ENCODE measurements around the gene KRT74. TPM values are rescaled to one million over a fixed set of nuclear protein-coding genes. Genes with fewer than 3 reads are reported as not detected.
A peak's percentile ranks its signal among the peaks of the same experiment; 100 is the strongest.

Gene KRT74
- polyA plus RNA-seq, 1 donor (not counting 4 experiments of a cell fraction or from before 2014, with no cell fraction given), result 0.17 TPM

DNA sequence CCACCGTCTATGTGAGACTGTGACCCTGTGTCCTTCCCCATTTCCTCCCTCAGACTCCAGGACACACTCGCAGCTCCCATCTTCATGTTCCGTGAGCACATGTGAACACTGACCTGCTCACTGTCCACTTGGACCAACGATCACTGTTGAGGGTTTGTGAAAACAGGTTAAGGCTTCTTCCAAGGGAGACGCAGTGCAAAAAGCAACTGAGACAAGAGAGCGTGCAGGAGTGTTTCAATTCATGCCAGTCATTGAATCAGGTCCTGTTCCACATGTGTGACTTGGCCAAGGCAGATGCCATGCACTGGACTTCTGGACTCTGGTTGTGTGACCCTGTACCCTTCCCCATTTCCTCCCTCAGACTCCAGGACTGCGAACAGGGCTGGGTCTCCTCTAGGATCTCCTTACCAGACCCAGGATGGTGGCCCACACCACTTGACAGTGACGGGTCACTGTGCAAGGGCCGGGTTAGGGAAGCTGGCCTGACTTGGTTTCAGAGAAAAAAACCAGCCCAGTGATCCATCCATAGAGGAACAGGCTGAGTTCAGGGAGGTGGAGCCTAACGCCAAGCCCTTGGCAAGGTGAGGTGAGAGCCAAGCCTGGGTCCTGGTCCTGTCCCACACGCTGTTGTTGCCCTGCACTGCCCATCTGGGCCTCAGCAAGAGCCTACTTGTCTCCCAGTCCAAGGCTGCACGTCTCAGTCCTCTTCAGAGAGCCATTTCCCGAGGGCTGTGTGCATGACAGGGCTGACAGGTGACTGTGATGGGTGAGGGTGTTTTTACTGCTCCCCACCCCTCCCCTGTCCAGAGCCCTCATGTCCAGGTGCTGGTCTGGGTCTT lies 47.8 kb downstream of the KRT74 start:
- Histone ChIP-seq H3K27ac (ENCODE audit: control insufficient read depth, insufficient read depth, low read length) (peak overlapping the region; percentile 98), H3K36me3 (ENCODE audit: control insufficient read depth in 2 of 2, extremely low read depth in 1 of 2, insufficient read depth in 2 of 2, low read length in 2 of 2) (no peaks in the 10 kb centered on the region), H3K4me3 (ENCODE audit: control insufficient read depth in 2 of 3, extremely low read depth in 1 of 3, insufficient read depth in 2 of 3, low read depth in 1 of 3, low read length in 3 of 3) (peak overlapping the region; percentile 19 to 70 (median 55))

DNA sequence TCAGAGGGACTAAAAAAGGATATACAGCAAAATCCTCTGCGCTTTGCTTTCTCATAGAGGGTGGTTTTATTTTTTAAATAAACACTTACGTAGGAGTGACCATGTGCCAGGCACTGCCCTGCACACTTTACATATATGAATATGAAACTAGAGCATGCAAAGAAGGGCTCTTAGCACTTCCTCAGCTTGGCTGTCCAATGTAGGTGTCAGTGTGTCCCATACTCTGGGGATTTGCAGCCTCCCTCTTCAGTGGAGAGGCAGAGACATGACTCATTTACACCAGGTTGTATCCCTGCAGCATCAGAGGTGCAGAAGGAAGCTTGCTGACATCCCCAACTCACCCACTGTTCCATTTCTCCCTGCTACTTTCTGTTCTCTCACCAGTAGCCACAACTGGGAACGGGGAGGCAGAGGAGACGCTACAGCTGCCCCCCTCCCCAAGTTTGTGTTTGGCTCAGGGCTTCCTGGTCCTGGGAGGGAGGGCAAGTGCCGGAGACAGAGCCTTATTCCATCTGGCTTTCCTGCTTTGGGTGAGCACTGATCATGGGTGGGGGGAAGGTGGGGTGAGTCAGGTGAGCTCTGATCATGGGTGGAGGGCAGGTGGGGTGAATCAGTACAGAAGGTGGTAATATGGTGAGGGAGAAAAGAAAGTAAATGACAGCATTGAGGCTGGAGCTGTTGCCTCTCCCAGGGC lies 48.6 kb downstream of the KRT74 start:
- Histone ChIP-seq H4K20me1 (ENCODE audit: control insufficient read depth, extremely low read depth, insufficient read depth, low read length) (peaks cover under 1% of the 10 kb centered on the region), H3K9ac (ENCODE audit: control insufficient read depth, extremely low read depth, insufficient read depth, low read length) (peak overlapping the region; percentile 92), H3K27ac (ENCODE audit: control insufficient read depth, insufficient read depth, low read length) (peak overlapping the region; percentile 98), H3K4me3 (ENCODE audit: control insufficient read depth in 2 of 3, extremely low read depth in 1 of 3, insufficient read depth in 2 of 3, low read depth in 1 of 3, low read length in 3 of 3) (peak overlapping the region; percentile 19 to 70 (median 55)), H3K4me1 (ENCODE audit: control insufficient read depth, extremely low read depth, insufficient read depth, low read length) (peaks cover 64% of the 10 kb centered on the region), H3K27me3 (ENCODE audit: control insufficient read depth, extremely low read depth, insufficient read depth, low read length) (no peaks in the 10 kb centered on the region), H3K9me3 (ENCODE audit: control insufficient read depth, low read depth, low read length) (no peaks in the 10 kb centered on the region), H3K36me3 (ENCODE audit: control insufficient read depth in 2 of 2, extremely low read depth in 1 of 2, insufficient read depth in 2 of 2, low read length in 2 of 2) (no peaks in the 10 kb centered on the region), H3K4me2 (ENCODE audit: control insufficient read depth, extremely low read depth, insufficient read depth, low read depth, low read length) (peak overlapping the region; percentile 96), H3K79me2 (ENCODE audit: control insufficient read depth, insufficient read depth, low read length) (peaks cover 1% of the 10 kb centered on the region), H3K9me1 (ENCODE audit: control insufficient read depth, extremely low read depth, insufficient read depth, low read length) (no peaks in the 10 kb centered on the region), H2AFZ (ENCODE audit: control insufficient read depth, low read length) (peak overlapping the region; percentile 36)
- peak; percentile 75 for DNase-seq (ENCODE audit: low read depth, low spot score)
- TF ChIP-seq, protein P1, sequence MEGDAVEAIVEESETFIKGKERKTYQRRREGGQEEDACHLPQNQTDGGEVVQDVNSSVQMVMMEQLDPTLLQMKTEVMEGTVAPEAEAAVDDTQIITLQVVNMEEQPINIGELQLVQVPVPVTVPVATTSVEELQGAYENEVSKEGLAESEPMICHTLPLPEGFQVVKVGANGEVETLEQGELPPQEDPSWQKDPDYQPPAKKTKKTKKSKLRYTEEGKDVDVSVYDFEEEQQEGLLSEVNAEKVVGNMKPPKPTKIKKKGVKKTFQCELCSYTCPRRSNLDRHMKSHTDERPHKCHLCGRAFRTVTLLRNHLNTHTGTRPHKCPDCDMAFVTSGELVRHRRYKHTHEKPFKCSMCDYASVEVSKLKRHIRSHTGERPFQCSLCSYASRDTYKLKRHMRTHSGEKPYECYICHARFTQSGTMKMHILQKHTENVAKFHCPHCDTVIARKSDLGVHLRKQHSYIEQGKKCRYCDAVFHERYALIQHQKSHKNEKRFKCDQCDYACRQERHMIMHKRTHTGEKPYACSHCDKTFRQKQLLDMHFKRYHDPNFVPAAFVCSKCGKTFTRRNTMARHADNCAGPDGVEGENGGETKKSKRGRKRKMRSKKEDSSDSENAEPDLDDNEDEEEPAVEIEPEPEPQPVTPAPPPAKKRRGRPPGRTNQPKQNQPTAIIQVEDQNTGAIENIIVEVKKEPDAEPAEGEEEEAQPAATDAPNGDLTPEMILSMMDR (optimal IDR thresholded peaks at IDR 0.05 in 1 of 3, IDR thresholded peaks at IDR 0.05 in 1 of 3, conservative IDR thresholded peaks at IDR 0.05 in 1 of 3; ENCODE audit: extremely low read depth in 1 of 3, insufficient read depth in 2 of 3, low read length in 3 of 3), result no peak
- TF ChIP-seq EZH2 (IDR thresholded peaks at IDR 0.05; ENCODE audit: low read length), result no peak
- dilution Hi-C loops (cut with MboI; ENCODE audit: extremely low pct_ligation_motif_present, low sequenced_read_pairs), result no loop called here
- no peak for FAIRE-seq

More for the DNA sequence above, 47.8 kb downstream of the KRT74 start:
- peak overlapping the region; percentile 36 for H2AFZ ChIP-seq (ENCODE audit: control insufficient read depth, low read length)
- no peaks in the 10 kb centered on the region for H3K9me3 ChIP-seq (ENCODE audit: control insufficient read depth, low read depth, low read length)
- DNase-seq (ENCODE audit: low read depth, low spot score), result no peak
- peak; percentile 64 for FAIRE-seq
- no peaks in the 10 kb centered on the region for H3K79me2 ChIP-seq (ENCODE audit: control insufficient read depth, insufficient read depth, low read length)
- no peaks in the 10 kb centered on the region for H3K27me3 ChIP-seq (ENCODE audit: control insufficient read depth, extremely low read depth, insufficient read depth, low read length)
- H4K20me1 ChIP-seq (ENCODE audit: control insufficient read depth, extremely low read depth, insufficient read depth, low read length), result no peaks in the 10 kb centered on the region
- no peak for TF ChIP-seq EZH2 (IDR thresholded peaks at IDR 0.05; ENCODE audit: low read length)
- TF ChIP-seq, protein P1 (optimal IDR thresholded peaks at IDR 0.05 in 1 of 3, IDR thresholded peaks at IDR 0.05 in 1 of 3, conservative IDR thresholded peaks at IDR 0.05 in 1 of 3; ENCODE audit: extremely low read depth in 1 of 3, insufficient read depth in 2 of 3, low read length in 3 of 3), result no peak
- H3K9ac ChIP-seq (ENCODE audit: control insufficient read depth, extremely low read depth, insufficient read depth, low read length), result peak overlapping the region; percentile 92
- peak overlapping the region; percentile 96 for H3K4me2 ChIP-seq (ENCODE audit: control insufficient read depth, extremely low read depth, insufficient read depth, low read depth, low read length)
- no peaks in the 10 kb centered on the region for H3K9me1 ChIP-seq (ENCODE audit: control insufficient read depth, extremely low read depth, insufficient read depth, low read length)
- peaks cover 59% of the 10 kb centered on the region for H3K4me1 ChIP-seq (ENCODE audit: control insufficient read depth, extremely low read depth, insufficient read depth, low read length)
- dilution Hi-C loops (cut with MboI; ENCODE audit: extremely low pct_ligation_motif_present, low sequenced_read_pairs), result no loop called here
